SIG-M5 treated with dmso at 0.1 percent for 504 hours (cell line): ENCODE measurements around the gene USHBP1.

Experiments used
- DNase-seq: peaks from one replicate; lab custom pipeline; 2025; ENCODE audit not compliant: unreplicated experiment; lab: John Stamatoyannopoulos, UW

USHBP1 gene

DNA sequence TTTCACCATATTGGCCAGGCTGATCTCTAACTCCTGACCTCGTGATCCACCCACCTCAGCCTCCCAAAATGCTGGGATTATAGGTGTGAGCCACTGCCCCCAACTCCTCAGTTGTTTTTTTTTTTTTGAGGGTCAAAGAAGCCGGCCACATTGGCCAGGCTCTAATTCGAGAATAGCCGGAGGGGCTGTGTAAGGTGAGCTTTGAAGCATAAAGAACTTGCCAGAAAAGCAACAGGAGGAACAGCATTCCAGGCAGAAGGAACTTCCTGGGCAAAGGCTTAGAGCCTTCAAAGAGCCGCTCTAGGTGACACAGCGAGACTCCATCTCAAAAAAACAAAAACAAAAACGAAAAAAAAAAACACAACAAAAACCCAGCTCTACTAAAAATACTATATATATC, 1.5 kb upstream of the USHBP1 start:
- no peak for DNase-seq

GRCh38 chr19:17263712-17264640, 569 bp downstream of the USHBP1 start:
- no peak for DNase-seq

GRCh38 chr19:17262557-17262956, 2.0 kb downstream of the USHBP1 start:
- DNase-seq: no peak

GRCh38 chr19:17260842-17261325, 3.7 kb downstream of the USHBP1 start:
- peak; percentile 76 for DNase-seq

DNA sequence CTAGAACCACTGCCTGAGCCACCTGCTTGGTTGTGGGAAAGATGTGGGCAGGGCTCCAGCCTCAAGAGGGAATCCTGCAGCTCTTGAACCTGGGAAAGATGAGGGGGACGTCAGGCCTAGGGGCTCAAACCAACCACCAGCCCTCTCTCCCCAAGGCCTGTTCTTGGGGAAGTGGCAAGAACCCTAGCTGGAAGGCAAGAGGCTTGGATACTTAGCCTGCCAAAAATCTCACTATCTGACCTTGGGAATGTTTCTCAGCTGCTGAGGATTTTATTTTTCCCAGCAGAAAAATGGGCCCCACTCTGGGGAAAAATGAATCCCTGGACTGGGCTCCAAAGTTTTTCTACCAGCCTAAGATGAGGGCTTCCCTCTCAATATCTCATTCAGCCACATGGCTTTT, 4.6 kb downstream of the USHBP1 start:
- DNase-seq: no peak

DNA sequence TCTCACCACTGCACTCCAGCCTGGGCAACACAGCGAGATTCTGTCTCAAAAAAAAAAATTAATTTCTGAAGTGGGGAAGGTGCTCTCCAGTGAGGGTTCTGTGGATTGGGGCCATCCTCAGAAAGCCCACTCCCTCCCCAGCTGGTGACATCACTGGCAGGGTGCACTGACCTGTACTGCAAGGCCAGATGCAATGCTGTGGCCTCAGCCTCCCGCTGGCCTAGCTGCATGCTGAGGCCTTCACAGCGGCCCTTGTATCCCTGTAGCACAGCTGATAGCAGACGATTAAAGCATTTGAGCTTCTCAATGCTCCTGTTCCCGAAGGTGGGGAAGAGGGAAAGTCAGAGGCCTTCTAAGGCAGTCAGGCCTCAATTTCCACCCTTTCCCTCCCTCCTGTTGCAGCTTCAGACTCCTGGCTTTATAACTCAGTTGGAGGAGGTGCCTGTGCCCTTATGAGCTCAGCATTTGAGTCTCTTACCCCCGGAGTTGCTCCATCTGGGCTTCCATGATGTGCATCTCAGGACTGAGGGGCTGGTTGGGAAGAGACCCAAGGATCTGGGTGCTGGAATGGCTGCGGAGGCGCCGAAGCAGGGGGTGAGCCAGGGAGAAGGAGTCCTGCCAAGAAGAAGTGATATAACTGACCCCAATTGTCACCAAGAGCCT, 5.3 kb downstream of the USHBP1 start:
- no peak for DNase-seq

- no peak for DNase-seq
Measured at GRCh38 chr19:17256130-17256529, 8.4 kb downstream of the USHBP1 start.

DNA sequence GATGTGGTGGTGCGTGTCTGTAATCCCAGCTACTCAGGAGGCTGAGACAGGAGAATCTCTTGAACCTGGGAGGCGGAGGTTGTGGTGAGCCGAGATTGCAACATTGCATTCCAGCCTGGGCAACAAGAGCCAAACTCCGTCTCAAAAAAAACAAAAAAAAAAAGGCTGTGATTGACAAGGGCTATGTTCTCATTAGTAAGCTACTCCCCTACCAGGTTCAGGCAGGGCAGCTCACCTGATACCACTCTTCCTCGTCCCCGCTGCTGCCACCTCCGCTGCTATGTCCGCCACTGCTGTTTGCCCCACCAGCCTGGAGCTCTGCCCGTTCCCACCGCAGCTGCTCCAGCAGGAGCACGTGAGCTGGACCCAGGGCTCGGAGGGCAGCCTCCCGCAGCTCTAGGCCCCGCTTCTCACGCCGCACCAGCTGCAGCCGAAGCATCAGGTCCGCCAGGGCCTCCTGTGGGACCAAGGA, 9.4 kb downstream of the USHBP1 start:
- no peak for DNase-seq

DNA sequence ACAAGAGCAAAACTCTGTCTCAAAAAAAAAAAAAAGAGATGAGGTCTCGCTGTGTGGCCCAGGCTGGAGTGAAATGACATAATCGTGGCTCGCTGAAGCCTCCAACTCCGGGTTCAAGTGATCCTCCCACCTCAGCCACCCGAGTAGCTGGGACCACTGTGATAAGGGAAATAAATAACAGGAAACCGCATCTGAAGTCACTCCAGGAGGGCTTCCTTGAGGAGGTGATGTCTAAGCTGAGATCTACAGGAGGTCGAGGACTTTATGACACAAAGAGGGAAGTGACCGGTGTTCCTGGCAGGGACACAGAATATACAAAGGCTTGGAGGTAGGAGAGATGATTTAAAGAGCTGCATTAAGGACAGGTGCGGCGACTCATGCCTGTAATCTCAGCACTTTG, 9.9 kb downstream of the USHBP1 start:
- no peak for DNase-seq

GRCh38 chr19:17249887-17250548, 14.5 kb downstream of the USHBP1 start:
- no peak for DNase-seq

DNA sequence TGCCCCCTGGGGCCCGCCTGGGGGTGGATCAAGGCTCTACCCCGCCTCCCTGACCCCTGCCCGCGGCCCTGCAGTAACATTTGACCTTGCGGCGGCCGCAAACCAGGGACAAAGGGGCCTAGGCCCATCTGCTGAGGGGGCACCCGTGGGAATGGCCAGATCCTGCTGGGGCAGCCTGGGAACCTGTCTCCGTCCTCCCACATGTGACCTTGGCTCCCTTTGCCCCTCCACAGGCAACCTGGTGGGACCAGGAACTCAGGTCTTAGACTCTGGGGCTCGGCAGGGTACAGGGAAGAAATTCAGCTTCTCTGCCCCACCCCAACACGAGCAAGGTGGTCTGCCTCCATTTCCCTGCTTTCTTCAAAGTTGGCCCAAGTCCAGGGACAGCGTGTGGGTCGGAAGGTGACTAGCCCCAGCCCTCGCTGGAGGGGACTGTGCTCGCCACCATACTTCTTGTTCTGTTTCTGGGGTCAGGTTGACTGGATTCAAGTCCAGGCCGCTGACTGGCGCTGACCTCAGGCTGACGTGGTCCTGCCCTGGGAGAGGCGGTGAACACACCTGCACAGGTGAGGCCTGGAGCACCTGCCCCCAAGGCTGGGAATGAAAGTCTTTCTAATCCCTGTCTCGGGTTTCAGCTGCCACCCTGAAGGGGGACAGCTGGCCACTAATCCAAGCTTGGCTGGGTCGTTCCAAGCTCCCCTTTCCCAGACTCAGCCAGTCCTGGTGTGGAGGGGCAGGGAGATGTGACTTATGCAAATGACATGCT, 16.4 kb downstream of the USHBP1 start:
- no peak for DNase-seq

DNA sequence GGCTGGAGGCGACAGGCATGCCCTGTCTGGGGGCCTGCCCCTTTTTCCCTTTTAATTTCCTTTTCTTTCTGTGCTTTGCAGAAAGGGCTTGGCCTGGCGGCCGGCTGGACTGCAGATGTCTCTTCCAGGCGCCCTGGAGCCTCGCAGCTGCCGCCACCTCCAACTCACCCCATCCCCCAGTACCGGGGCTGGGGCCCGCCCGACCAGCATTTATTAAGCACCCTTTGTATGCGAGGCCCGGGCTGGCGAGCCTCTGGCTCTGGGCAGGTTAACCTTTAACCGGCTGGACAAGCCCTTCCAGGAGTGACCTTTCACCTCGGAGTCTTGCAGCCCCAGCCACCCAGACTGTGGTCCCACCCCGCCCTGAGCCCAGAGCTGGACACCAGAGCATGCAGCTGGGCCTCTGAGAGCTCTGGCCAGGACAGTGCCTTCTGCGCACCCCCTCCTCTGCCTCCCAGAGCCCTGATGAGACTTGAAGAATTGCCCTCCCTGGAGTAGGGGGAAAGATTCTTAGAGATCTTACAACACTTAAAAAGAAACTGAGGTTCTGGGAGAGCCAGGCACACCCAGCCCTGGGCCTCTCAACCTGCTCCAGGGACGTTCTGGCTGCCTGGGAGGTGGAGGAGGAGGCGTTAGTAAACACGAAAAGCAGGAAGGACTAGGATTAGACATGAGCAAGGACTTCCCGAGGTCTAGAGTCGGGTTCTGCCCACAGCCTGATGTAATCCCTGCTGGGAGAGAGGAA, 17.7 kb downstream of the USHBP1 start:
- DNase-seq: peak; percentile 12

GRCh38 chr19:17245535-17245984, 19.0 kb downstream of the USHBP1 start, which contains the start of gene NR2F6:
TSS of gene NR2F6 (minus strand) at chr19:17245919. CDS start at chr19:17245220, 699 bp downstream.
- no peak for DNase-seq

DNA sequence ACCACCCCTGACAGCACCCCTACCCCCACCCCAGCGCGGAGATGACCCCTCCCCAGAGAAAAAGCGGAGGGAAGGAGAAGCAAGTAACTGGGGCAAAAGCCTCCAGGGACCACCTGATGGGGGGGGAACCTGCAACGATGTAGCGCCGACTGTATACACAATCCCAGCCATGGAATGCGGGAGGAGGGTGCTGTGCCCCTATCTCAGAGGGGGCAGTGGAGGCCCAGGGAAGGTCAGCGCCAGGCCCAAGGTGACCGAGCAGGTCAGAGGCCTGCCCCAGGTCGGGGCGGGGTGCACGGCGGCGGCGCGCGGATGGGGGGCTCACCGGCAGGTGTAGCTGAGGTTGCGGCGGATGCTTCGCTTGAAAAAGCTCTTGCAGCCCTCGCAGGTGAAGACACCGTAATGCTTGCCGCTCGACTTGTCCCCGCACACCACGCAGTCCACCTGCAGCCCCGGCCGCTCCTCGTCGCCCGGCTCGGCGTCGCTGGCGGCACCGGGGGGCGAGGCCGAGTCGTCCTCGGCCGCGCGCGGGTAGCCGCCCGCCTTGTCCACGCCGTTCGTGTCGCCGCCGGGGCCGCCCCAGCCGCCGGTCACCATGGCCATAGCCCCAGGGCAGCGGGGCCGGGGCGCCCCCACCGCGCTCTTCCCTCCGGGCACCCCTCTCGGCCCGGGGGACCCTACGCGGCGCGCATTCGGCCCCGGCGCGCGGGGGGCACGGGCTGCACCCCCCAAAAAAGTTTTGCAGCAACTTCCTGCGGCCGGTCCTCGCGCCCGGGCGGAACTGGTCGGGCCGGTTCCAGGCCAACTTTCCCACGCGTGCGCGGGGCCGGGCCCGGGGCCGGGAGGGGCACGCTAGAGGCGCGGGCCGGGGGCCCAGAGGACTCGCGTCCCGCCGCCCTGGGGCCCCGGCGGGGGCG, 19.7 kb downstream of the USHBP1 start:
- DNase-seq: no peak

GRCh38 chr19:17243830-17244617, 20.5 kb downstream of the USHBP1 start:
- no peak for DNase-seq

GRCh38 chr19:17243211-17243829, 21.2 kb downstream of the USHBP1 start:
- DNase-seq: no peak

- no peak for DNase-seq
Measured at GRCh38 chr19:17242431-17243208, 21.9 kb downstream of the USHBP1 start.
